NCI-H82 (cell line): ENCODE measurements around the gene FGFR3.

Experiments
- DNase-seq: peaks from one replicate; lab custom pipeline; 2025; lab: John Stamatoyannopoulos, UW

FGFR3 gene

DNA sequence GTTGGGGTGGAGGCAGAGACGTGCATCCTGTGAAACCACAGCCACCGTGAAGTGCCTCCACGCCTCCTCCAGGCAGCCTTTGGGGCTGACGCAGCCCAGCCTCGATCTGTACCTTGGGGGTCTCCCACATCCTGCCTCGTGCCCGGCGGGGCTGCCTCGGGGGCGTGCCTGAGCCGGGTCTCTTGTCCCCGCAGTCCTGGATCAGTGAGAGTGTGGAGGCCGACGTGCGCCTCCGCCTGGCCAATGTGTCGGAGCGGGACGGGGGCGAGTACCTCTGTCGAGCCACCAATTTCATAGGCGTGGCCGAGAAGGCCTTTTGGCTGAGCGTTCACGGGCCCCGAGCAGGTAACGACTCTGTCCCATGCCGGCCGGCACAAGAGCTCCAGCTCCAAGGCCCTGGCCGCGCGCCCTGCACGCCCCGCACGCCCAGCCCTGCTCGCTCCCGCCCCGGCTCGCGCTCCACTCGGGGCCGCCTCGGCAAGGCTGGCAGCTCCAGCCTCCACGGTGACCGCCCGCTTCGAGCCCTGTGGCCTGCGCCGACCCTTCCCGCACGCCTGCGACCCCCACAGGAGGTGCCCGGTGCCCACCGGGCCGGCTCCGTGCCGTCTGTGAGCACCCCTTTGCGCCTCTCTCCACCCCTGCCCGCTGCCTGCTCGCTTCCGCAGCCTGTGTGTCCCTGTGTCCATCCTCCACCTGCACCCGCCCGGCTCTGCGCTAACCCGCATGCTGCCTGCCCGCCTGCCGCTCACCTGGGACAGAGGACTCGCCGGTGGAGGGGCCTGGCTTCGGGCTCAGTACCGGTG is 9.8 kb downstream of the FGFR3 start:
- no peak for DNase-seq

DNA sequence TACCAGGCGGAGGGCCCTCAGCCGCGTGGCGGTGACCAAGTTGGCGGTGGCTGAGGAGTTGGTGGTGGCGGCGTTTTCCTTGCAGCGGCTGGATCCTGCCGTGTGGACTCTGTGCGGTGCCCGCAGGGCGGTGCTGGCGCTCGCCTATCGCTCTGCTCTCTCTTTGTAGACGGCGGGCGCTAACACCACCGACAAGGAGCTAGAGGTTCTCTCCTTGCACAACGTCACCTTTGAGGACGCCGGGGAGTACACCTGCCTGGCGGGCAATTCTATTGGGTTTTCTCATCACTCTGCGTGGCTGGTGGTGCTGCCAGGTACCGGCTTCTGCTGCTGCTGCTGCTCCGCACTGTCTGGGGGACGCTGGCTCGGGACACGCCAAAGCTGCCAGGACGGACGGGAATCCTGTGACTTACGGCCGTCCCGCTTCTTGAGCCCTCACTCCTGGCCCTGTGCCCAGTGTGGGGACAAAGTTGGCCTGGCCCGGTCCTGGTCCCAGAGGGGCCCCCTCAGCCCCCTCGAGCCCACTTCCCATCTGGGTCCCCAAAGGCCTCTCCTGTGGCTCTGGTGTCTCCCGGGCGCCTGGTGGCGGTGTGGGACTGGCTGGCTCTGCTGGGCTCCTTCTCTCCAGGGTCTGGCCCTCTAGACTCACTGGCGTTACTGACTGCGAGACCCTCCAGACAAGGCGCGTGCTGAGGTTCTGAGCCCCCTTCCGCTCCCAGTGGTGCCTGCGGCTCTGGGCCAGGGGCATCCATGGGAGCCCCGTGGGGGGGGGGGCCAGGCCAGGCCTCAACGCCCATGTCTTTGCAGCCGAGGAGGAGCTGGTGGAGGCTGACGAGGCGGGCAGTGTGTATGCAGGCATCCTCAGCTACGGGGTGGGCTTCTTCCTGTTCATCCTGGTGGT is 10.7 kb downstream of the FGFR3 start:
- no peak for DNase-seq

DNA sequence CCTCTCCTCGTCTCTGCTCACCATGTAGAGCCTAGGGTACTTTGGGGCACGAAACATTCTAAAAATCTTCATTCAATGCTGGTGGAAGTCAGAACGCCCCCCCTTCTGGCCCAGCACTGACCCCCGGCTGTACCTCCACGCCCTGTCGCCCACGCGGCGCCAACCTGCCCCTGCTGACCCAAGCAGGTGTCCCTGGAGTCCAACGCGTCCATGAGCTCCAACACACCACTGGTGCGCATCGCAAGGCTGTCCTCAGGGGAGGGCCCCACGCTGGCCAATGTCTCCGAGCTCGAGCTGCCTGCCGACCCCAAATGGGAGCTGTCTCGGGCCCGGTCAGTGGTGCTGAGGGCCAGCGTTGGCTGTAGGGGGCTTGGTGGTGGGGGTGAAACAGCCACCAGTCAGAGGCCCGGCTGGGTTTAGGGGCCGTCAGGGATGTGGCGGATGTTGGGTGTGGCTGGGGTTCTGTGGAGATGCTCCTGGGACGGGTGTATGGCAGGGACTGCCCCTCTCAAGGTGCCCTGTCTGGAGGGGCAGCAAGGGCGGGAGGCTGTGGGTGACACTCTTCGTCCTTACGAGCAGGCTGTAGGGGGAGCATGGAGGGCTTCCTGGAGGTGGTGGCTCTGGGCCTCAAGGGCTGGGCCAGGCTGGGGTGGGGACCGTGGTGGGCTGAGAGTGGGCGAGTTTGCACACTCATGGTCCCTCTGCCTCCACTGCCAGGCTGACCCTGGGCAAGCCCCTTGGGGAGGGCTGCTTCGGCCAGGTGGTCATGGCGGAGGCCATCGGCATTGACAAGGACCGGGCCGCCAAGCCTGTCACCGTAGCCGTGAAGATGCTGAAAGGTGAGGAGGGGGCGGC is 11.8 kb downstream of the FGFR3 start:
- no peak for DNase-seq

DNA sequence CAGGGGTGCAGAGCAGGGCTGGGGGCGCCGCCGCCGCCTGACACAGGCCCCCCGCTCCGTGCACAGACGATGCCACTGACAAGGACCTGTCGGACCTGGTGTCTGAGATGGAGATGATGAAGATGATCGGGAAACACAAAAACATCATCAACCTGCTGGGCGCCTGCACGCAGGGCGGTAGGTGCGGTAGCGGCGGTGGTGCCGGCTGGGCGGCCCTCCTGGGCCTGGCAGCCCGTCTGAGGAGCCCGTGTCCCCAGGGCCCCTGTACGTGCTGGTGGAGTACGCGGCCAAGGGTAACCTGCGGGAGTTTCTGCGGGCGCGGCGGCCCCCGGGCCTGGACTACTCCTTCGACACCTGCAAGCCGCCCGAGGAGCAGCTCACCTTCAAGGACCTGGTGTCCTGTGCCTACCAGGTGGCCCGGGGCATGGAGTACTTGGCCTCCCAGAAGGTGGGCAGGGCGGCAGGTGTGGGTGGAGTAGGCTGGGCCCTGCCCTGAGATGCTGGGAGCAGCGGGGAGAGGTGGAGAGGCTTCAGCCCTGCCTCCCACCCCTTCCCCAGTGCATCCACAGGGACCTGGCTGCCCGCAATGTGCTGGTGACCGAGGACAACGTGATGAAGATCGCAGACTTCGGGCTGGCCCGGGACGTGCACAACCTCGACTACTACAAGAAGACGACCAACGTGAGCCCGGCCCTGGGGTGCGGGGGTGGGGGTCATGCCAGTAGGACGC is 12.6 kb downstream of the FGFR3 start:
- DNase-seq = no peak

DNA sequence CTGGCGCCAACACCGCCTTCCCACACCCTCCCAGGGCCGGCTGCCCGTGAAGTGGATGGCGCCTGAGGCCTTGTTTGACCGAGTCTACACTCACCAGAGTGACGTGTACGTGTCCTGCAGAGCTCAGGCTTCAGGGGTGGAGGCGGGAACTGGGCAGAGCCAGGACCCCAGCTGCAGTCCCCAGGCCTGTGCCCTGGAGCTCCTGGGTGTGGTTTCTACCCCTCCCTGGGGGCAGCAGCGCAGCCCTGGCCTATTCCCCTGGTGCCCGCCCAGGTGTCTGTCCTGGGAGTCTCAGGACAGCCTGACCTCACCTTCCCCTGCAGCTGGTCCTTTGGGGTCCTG is 13.1 kb downstream of the FGFR3 start:
- no peak for DNase-seq

DNA sequence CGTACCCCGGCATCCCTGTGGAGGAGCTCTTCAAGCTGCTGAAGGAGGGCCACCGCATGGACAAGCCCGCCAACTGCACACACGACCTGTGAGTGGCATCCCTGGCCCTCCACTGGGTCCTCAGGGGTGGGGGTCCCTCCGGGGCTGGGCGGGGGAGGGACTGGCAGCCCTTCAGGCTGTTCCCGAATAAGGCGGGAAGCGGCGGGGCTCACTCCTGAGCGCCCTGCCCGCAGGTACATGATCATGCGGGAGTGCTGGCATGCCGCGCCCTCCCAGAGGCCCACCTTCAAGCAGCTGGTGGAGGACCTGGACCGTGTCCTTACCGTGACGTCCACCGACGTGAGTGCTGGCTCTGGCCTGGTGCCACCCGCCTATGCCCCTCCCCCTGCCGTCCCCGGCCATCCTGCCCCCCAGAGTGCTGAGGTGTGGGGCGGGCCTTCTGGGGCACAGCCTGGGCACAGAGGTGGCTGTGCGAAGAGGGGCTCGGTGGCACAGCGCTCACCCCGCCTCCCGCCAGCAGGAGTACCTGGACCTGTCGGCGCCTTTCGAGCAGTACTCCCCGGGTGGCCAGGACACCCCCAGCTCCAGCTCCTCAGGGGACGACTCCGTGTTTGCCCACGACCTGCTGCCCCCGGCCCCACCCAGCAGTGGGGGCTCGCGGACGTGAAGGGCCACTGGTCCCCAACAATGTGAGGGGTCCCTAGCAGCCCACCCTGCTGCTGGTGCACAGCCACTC is 13.7 kb downstream of the FGFR3 start:
- DNase-seq = no peak

DNA sequence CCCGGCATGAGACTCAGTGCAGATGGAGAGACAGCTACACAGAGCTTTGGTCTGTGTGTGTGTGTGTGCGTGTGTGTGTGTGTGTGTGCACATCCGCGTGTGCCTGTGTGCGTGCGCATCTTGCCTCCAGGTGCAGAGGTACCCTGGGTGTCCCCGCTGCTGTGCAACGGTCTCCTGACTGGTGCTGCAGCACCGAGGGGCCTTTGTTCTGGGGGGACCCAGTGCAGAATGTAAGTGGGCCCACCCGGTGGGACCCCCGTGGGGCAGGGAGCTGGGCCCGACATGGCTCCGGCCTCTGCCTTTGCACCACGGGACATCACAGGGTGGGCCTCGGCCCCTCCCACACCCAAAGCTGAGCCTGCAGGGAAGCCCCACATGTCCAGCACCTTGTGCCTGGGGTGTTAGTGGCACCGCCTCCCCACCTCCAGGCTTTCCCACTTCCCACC is 14.3 kb downstream of the FGFR3 start:
- DNase-seq = peak; percentile 16

DNA sequence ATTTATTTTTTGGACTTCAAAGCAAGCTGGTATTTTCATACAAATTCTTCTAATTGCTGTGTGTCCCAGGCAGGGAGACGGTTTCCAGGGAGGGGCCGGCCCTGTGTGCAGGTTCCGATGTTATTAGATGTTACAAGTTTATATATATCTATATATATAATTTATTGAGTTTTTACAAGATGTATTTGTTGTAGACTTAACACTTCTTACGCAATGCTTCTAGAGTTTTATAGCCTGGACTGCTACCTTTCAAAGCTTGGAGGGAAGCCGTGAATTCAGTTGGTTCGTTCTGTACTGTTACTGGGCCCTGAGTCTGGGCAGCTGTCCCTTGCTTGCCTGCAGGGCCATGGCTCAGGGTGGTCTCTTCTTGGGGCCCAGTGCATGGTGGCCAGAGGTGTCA is 15.3 kb downstream of the FGFR3 start:
- DNase-seq = no peak

DNA sequence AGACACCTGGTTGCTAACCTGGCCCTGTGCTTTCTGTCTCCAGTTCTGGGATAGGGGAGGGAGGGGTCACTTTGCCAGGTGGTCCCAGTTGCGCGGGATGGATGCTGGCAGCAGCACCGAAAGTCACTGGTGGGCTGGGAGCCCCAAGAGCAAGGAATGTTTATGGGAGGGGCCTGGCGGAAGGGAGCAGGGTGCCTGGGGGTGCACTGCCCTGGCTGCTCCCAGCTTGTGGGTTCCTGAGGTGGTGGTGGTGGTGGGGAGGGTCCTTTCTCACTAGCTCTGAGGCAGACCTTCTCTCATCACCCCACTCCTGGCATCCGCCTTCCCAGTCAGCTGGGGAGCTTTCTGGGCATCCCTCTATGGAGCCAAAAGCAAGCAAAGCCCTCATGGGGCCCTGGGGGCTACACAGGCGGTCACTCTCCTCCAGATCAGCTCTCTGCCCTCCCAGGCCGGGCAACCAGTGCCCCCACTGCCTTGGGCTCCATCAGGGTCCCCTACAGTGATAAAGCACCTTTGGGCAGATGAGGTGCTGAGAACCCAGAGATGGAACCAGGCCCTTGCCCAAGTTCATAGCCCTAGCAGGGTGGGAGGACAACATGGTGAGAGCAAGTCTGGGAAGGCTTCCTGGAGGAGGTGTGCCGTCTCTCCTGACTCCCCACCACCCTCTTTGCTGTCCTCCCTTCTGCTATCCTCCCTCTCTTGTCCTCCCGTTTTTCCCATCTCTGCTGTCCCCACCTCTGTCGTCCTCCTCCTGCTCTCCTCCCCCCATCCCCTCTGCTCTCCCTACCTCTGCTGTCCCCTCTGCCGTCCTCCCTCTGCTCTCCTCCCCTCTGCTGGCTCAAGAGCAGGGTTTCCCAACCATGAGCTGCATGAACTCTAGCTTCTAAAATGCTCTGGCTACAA is 16.0 kb downstream of the FGFR3 start:
- DNase-seq = no peak

DNA sequence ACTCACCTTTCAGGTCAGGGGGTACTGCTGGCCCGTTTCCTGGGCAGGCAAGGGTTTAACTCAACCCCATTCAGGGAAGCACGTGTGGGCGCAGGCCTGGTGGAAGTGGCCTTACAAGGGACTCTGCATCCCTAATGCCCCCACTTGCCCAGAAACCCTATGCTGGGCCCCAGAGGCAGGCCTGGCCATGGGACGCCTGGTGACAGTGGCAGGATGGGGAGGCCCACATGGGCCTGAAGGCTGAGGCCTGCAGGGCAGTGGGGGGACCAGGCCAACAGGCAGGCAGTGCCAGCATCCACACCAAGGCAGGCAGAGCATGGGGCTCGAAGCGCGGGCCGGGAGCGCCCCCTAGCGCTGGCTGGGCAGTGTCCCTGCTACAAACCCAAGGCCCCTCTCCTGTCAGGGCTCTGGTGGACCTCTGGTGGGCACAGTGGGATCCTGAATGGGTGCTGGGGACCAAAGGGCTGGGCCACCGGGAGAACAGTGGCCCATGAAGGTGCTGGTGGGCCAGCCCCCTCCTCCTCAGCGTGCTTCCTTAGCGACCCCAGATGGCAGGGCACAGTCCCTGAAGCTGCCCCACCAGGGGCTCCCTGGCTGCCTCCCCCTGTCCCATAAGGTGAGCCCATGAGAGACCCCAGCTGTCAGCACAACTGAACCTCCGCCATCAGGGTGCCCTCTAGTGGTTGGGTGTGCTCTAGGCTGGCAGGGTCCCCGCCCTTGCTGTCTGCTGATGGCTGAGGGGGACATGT is 16.8 kb downstream of the FGFR3 start:
- DNase-seq = peak; percentile 88

DNA sequence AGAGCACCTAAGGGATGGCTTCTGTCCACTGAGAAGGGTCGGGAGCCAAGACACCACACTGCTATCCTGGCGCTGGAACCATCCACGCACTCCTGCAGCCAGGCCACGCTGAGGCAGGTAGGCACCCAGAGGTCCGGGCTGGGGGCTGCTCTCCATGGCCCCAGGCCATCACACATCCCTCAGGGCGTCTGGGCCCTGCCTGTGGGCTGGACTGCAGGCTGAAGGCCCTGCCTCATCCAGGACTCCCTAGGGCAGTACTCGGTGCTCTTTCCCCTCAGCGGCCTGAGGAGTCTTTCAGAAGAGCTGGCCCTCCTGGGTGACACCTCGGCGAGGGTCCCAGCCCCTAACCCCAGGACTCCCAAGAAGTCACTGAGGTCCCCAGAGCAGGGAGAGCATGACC is 17.7 kb downstream of the FGFR3 start:
- no peak for DNase-seq

DNA sequence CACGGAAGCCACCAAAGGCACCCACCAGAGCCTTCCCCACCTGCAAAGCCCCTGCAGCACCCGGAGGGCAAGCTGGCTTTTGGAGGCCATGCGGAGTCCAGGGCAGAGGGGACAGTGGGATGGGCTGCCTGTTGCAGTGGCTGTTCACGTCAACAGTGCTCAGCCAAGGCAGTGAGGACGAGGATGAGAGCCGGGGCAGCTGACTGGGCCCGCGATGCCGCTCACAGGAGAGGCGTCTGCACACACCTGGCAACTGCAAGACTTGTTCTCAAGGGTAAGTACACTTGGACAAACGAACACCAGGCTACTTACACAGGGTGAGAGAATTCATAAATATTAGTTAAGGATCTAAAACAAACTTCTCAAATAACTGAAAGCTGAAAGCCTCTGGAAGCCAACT is 19.6 kb downstream of the FGFR3 start:
- no peak for DNase-seq

DNA sequence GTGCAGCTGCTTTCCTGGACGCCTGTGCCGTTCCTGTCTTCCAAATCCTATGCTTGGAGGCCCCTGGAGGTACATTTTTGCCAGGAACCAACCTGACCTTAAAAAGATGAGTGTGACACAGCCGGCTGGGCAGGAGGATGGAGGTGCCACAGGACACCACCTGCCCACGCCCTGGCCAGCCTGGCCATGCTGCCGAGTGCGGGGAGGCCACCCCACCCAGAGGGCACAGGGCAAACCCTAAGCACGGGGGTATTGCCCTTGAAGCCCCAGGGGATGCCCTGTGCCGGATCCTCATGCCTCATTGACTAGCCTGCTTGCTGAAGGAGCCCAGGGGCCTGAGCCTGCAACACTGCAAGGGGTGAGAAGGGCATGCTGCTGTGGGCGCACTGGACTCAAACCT is 20.1 kb downstream of the FGFR3 start:
- no peak for DNase-seq

DNA sequence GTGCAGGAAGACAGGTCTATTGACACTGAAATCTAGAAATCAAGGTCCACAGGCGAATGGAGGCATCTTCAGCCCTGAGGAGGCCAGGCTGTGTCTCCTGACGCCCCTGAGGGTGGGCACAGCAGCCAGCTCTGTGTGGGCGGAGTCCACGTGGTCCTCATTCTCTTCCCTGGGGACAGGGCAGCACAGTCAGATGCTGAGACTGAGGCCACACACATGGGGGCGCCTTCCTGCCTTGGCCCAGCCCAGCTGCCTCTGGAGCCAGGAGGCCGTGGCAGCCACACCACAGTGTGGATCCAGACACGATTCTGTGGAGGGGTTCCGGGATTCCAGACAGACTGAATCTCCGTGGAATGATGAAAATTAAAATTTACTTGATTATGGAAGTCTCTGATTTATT is 20.8 kb downstream of the FGFR3 start:
- DNase-seq = peak; percentile 22

DNA sequence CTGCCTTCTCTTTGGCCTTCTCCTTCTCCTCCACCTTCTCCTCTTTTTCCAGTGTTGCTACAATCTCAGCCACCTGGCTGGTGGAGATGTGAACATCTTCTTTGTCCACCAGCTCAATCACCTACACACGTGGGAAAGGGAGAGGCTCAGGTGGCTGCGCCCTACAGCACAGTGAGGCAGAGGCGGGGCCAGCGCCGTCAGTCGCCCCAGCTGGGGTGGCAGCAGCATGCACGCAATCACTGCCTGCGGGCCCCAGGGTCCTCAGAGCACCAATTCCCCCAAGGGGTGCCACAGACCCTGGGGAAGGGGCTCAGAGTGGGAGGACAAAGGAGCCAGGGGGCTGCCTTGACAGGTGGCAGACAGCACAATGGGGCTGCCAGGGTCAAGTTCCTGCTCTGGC is 21.4 kb downstream of the FGFR3 start:
- no peak for DNase-seq

DNA sequence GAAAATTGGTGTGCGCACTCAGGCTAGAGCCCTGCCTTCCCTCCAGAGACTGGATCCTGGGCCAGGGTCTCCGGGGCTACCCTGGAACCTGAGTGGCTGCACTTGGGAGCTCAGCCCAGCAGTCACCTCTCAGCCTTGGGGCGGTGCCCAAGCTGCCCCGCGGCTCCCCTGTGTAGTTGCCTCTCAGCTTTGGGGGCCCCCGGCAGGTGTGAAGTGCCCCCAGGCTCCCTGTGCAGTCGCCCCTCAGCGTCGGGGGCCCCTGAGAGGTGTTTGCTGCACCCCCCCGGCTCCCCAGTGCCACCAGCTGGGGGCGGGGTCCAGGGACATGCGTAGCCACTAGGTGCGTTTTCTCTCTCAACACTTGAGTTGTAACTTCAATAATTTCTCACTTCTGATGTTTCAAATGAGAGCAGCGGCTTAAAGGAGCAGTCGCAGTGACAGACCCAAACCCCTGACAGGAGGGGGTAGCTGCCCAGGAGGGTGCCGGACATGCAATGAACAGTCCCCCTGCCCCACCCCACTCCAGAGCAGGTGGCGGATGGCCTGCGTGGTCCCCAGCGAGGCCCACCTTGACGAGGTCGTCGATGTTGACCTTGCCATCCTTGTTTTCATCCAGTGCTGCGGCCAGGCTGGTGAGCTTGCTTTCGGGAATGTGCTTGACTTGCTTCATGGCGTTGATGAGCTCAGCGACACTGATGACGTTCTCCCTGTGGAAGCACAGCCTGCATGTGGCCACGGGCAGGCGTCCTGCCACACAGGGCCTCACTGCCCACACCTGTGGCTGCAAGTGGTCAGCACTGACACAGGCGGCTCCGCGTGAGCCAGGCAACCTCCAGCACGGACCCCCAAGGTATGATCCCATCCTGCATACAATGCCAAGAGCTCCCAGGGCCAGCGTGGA is 22.3 kb downstream of the FGFR3 start:
- no peak for DNase-seq

DNA sequence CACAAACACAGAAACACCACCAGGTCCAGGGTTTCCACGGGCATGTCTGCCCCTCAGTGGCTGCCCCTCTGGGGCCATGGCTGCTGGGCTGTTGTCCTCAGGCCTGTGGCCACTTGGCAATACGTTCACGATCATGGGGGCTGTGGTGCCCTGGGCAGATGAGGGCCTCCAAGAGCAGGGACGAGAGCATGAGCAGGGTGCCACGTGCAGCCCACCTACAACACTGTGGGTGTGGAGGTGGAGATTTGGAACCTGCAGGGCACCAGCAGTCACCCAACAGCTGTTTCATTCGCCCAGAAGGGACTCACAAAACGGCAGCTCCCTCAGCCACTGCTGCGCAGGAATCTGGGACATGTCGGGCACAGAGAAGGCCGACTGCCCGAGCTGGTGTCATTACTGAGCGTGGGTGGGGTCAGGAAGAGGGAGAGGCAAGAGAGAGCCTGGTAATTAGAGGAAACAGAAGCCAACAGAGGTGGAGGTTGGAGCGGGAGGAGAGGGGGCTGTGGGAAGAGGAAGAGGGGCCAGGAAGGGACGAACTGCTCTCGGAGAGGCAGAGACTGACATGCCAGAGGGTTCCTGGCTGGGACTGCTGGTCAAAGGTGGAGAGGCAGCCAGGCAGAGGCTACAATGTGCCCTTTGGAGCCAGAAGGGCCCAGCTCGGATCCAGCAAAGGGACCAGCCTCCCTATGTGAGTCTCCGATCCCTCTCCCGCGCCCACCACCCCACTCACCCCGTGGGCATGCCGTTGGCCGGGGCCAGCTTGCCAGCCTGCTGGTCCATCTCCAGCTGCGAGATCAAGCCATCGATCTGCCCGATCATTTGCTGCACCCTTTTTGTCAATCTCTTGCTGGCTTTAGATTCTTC is 23.1 kb downstream of the FGFR3 start:
- DNase-seq = no peak
